Natural killer cell (primary cell): ENCODE results near the gene TMEM135. TPM values are rescaled to one million over a fixed set of nuclear protein-coding genes. Genes with fewer than 3 reads are reported as not detected.
A peak's percentile ranks its signal among the peaks of the same experiment; 100 is the strongest.

Experiments used
- ATAC-seq, 3 donors: fragments of 150-1000 bp in 2 of 3; fragments of 200-7000 bp in 1 of 3; cut with Tn5 transposase; 1 replicate in 1 of 3; 2 replicates in 2 of 3; pipeline ENCODE4 v1.10.0; 2021; ENCODE audit warnings: mild to moderate bottlenecking in 2 of 3, moderate library complexity in 2 of 3
- DNase-seq, 2 donors: peaks; one replicate each; pipeline versions ENCODE4 v3.0.0 to v3.0.0-alpha.2; 2013 to 2021; ENCODE audit warnings: mixed read lengths in 1 of 2
- H3K27ac ChIP-seq: one replicate; pipeline ENCODE4 v1.5.1; 2013; ENCODE audit warnings: mild to moderate bottlenecking, low read length
- H3K27me3 ChIP-seq: one replicate; pipeline ENCODE4 v1.6.1; 2013; ENCODE audit warnings: low read length; ENCODE audit not compliant: control insufficient read depth, insufficient read depth
- H3K36me3 ChIP-seq: one replicate; pipeline ENCODE4 v1.6.1; 2013; ENCODE audit warnings: low read length; ENCODE audit not compliant: control insufficient read depth, insufficient read depth
- H3K4me1 ChIP-seq: one replicate; pipeline ENCODE4 v1.6.1; 2013; ENCODE audit warnings: low read length; ENCODE audit not compliant: control insufficient read depth, insufficient read depth
- H3K4me3 ChIP-seq: one replicate; pipeline ENCODE4 v1.5.1; 2013; ENCODE audit warnings: low read length
- H3K9me3 ChIP-seq: one replicate; pipeline ENCODE4 v1.6.1; 2013; ENCODE audit warnings: low read length; ENCODE audit not compliant: control insufficient read depth, insufficient read depth
- H3K27ac Mint-ChIP-seq, 2 donors: one replicate each; pipeline ENCODE4 v1.8.0; 2022; ENCODE audit warnings: mild to moderate bottlenecking in 2 of 2, mixed read lengths in 2 of 2, moderate library complexity in 1 of 2
- H3K27me3 Mint-ChIP-seq, 2 donors: one replicate each; pipeline ENCODE4 v1.8.0; 2022; ENCODE audit warnings: low read depth in 2 of 2, mixed read lengths in 2 of 2
- H3K36me3 Mint-ChIP-seq: one replicate; pipeline ENCODE4 v1.8.0; 2022; ENCODE audit warnings: mixed read lengths
- H3K4me1 Mint-ChIP-seq, 2 donors: one replicate each; pipeline ENCODE4 v1.8.0; 2022; ENCODE audit warnings: mixed read lengths in 2 of 2
- H3K4me3 Mint-ChIP-seq: one replicate; pipeline ENCODE4 v1.8.0; 2022; ENCODE audit warnings: mild to moderate bottlenecking, moderate library complexity, mixed read lengths
- H3K9me3 Mint-ChIP-seq, 2 donors: one replicate each; pipeline ENCODE4 v1.8.0; 2022; ENCODE audit warnings: mixed read lengths in 2 of 2
- WGBS: methylation state at CpG from one replicate; pipeline ENCODE4 v1.1.7; 2013; ENCODE audit warnings: missing lambda C conversion rate; ENCODE audit not compliant: insufficient coverage; 5-methylcytosine and 5-hydroxymethylcytosine counted together
- intact Hi-C: fragments of 100-400 bp; cut with micrococcal nuclease; formaldehyde crosslinking; loops from one replicate; pipeline ENCODE4 v1.14.2; 2022
- total RNA-seq, 4 donors: library from RNA; stranded (reverse); fragments of 120-200 nt in 1 of 4; gene quantifications; one replicate each; pipeline versions ENCODE4 v1.2.3 to v1.2.4, GENCODE V29; 2013 to 2022
- TF ChIP-seq, protein P1 (sequence below): fragments of 200-600 bp; IDR thresholded peaks from one replicate; pipeline ENCODE4 v1.8.0; 2022; ENCODE audit warnings: antibody characterized with exemption

TMEM135 gene
- total RNA-seq, 3 donors from 2014 or later (not counting 1 experiment from before 2014, with no cell fraction given), result 18.8 to 42.0 (median 36.1) TPM

DNA sequence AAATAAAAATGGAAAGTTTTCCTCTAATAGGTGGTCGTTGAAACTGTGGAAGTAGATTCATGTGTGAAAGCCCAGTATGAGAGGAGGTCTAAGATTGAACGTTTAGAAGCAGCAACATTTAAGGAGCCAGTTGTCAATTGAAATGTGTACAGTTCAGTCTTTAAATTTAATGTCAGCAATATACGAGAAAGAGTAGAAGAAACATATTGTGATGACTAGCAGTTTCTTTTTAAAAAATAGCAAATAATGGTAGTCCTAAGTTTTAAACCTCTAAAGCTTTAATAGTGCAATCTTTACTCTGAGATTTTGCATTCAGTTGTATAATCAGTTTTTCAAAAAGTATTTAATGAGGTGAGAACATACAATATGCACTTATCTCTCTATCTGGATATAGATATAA is 44.9 kb downstream of the TMEM135 start:
- no peaks in the 10 kb centered on the region for H3K36me3 ChIP-seq
- no peak overlapping the region for H3K4me3 Mint-ChIP-seq
- peak overlapping the region; percentile 89 to 91 for H3K27ac Mint-ChIP-seq
- no peaks in the 10 kb centered on the region for H3K36me3 Mint-ChIP-seq
- no peak overlapping the region for H3K4me3 ChIP-seq
- TF ChIP-seq, protein P1, sequence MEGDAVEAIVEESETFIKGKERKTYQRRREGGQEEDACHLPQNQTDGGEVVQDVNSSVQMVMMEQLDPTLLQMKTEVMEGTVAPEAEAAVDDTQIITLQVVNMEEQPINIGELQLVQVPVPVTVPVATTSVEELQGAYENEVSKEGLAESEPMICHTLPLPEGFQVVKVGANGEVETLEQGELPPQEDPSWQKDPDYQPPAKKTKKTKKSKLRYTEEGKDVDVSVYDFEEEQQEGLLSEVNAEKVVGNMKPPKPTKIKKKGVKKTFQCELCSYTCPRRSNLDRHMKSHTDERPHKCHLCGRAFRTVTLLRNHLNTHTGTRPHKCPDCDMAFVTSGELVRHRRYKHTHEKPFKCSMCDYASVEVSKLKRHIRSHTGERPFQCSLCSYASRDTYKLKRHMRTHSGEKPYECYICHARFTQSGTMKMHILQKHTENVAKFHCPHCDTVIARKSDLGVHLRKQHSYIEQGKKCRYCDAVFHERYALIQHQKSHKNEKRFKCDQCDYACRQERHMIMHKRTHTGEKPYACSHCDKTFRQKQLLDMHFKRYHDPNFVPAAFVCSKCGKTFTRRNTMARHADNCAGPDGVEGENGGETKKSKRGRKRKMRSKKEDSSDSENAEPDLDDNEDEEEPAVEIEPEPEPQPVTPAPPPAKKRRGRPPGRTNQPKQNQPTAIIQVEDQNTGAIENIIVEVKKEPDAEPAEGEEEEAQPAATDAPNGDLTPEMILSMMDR, result no peak
- H3K27ac ChIP-seq, result no peak overlapping the region
- H3K27me3 Mint-ChIP-seq, result no peaks in the 10 kb centered on the region
- H3K9me3 Mint-ChIP-seq, result no peaks in the 10 kb centered on the region
- DNase-seq (no peak), ATAC-seq (no peak)
- no peaks in the 10 kb centered on the region for H3K27me3 ChIP-seq
- H3K4me1 ChIP-seq, result no peaks in the 10 kb centered on the region
- intact Hi-C loops, result no loop called here
- 84% methylated on average over 3 of the region's 3 CpGs for WGBS
- H3K4me1 Mint-ChIP-seq, result peaks cover 24 to 26% of the 10 kb centered on the region in 2 donors
- no peaks in the 10 kb centered on the region for H3K9me3 ChIP-seq

- no peak overlapping the region for H3K4me3 ChIP-seq
- H3K36me3 ChIP-seq, result no peaks in the 10 kb centered on the region
- H3K9me3 ChIP-seq, result no peaks in the 10 kb centered on the region
- no peak for DNase-seq
- Mint-ChIP-seq H3K4me3 (no peak overlapping the region), H3K36me3 (no peaks in the 10 kb centered on the region), H3K9me3 (no peaks in the 10 kb centered on the region), H3K27ac (peak overlapping the region; percentile 8 to 40), H3K27me3 (no peaks in the 10 kb centered on the region), H3K4me1 (peaks cover 24 to 26% of the 10 kb centered on the region in 2 donors)
- ATAC-seq, result no peak
- 86% methylated on average over 2 of the region's 2 CpGs for WGBS
- H3K27me3 ChIP-seq, result no peaks in the 10 kb centered on the region
- TF ChIP-seq, protein P1, result no peak
- H3K27ac ChIP-seq, result no peak overlapping the region
- no peaks in the 10 kb centered on the region for H3K4me1 ChIP-seq
- intact Hi-C loops, result no loop called here
Measured at GRCh38 chr11:87083029-87083428, 45.3 kb downstream of the TMEM135 start.

DNA sequence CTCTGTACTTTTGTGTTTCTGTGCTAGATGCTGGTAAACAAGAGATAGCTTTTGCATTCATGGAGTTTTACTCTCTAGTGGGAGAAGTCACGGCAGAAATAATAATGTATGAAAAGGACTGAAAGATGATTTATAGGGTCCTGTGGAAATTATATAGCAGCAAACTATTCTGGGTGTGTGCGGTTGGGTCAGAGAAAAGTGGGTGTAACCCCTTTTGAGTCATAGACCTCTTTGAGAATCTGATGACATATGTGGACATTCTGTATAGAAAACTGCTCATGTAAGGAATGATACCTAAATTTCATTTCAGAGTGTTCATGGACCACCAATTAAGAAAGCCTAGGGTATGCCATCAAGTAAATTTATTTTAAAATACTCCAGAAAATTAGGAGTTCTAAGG is 54.4 kb downstream of the TMEM135 start:
- DNase-seq (no peak), ATAC-seq (no peak)
- Mint-ChIP-seq H3K27ac (no peak overlapping the region), H3K36me3 (peaks cover 16% of the 10 kb centered on the region), H3K4me1 (peaks cover 0 to under 1% of the 10 kb centered on the region in 2 donors), H3K4me3 (no peak overlapping the region), H3K9me3 (peaks cover 2 to 10% of the 10 kb centered on the region in 2 donors), H3K27me3 (no peaks in the 10 kb centered on the region)
- no peaks in the 10 kb centered on the region for H3K27me3 ChIP-seq
- TF ChIP-seq, protein P1, result no peak
- H3K4me1 ChIP-seq, result no peaks in the 10 kb centered on the region
- intact Hi-C loops, result no loop called here
- no peak overlapping the region for H3K4me3 ChIP-seq
- H3K36me3 ChIP-seq, result peaks cover 3% of the 10 kb centered on the region
- no peaks in the 10 kb centered on the region for H3K9me3 ChIP-seq
- 97% methylated on average over 2 of the region's 2 CpGs for WGBS
- H3K27ac ChIP-seq, result no peak overlapping the region

DNA sequence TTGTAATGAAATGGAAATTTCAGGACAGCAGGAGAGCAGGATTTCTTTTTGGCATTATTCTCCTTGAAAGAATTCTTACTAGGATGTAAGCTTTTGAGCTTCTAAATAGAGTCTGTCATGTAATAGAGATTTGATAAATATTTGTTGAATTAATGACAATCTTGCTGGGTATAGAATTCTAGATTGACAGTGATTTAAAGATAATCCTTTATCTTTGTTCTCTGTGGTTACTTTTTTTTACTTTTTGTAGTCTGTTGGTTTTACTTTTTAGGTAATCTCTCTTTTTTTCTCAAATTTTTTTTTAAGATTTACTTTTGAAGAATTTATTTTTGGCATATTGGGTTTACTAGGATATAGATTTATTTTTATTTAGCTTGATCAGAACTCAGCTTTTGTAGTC is 54.8 kb downstream of the TMEM135 start:
- no peak overlapping the region for H3K4me3 ChIP-seq
- H3K36me3 ChIP-seq, result peaks cover 3% of the 10 kb centered on the region
- H3K27me3 Mint-ChIP-seq, result no peaks in the 10 kb centered on the region
- TF ChIP-seq, protein P1, result no peak
- no peak for ATAC-seq
- H3K4me1 Mint-ChIP-seq, result peaks cover 4% of the 10 kb centered on the region in 2 donors
- no peak overlapping the region for H3K27ac Mint-ChIP-seq
- H3K9me3 ChIP-seq, result no peaks in the 10 kb centered on the region
- no peaks in the 10 kb centered on the region for H3K27me3 ChIP-seq
- H3K4me3 Mint-ChIP-seq, result no peak overlapping the region
- DNase-seq, result no peak
- no peak overlapping the region for H3K27ac ChIP-seq
- H3K4me1 ChIP-seq, result no peaks in the 10 kb centered on the region
- peaks cover 2 to 10% of the 10 kb centered on the region in 2 donors for H3K9me3 Mint-ChIP-seq
- intact Hi-C loops, result no loop called here
- peaks cover 16% of the 10 kb centered on the region for H3K36me3 Mint-ChIP-seq
